WERI-Rb-1 (cell line): ENCODE measurements around the gene KIRREL3.

Source experiments
- DNase-seq: peaks from one replicate; pipeline ENCODE4 v3.0.0-alpha.2; 2020
- H3K27ac ChIP-seq: fragments of 250-450 bp; sonication (Bioruptor Pico); 2 replicates; pipeline ENCODE4 v1.5.1; 2020; ENCODE audit warnings: mild to moderate bottlenecking, moderate library complexity
- H3K27me3 ChIP-seq: fragments of 250-450 bp; sonication (Bioruptor Pico); 2 replicates; pipeline ENCODE4 v1.5.1; 2021; ENCODE audit warnings: mild to moderate bottlenecking, low read depth, moderate library complexity; ENCODE audit not compliant: insufficient read depth, severe bottlenecking
- H3K36me3 ChIP-seq: fragments of 250-450 bp; sonication (Bioruptor Pico); 2 replicates; pipeline ENCODE4 v1.5.1; 2020; ENCODE audit warnings: mild to moderate bottlenecking, moderate library complexity
- H3K4me3 ChIP-seq: 2 replicates; pipeline ENCODE4 v1.5.1; 2011; ENCODE audit warnings: low read depth, mild to moderate bottlenecking, control low read depth, low read length
- H3K9me3 ChIP-seq: fragments of 250-450 bp; sonication (Bioruptor Pico); 2 replicates; pipeline ENCODE4 v1.5.1; 2021; ENCODE audit warnings: mild to moderate bottlenecking, moderate library complexity; ENCODE audit not compliant: severe bottlenecking
- TF ChIP-seq, protein P1 (sequence below): IDR thresholded peaks from 2 replicates; pipeline ENCODE4 v1.5.1; 2011; ENCODE audit warnings: low read depth, mild to moderate bottlenecking, control low read depth, inconsistent platforms, low read length

Gene KIRREL3

DNA sequence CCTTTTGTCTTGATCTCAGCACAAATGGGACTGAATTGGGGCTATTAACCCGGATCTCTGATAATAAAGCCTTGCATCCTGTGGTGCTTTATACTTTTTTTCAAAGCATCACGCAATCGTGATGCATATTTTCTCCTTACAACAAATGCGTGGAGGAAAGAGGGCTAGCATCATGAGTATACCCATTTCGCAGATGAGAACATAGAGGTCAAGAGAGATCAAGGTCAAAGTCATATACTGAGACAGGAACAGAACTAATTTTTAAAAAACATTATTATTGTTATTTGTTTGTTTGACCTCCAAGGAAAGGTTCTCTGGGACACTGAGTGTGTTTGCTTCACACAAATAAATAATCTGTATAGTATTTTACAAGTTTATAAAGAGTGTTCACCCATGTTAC, 453.9 kb downstream of the KIRREL3 start:
- TF ChIP-seq, protein P1, sequence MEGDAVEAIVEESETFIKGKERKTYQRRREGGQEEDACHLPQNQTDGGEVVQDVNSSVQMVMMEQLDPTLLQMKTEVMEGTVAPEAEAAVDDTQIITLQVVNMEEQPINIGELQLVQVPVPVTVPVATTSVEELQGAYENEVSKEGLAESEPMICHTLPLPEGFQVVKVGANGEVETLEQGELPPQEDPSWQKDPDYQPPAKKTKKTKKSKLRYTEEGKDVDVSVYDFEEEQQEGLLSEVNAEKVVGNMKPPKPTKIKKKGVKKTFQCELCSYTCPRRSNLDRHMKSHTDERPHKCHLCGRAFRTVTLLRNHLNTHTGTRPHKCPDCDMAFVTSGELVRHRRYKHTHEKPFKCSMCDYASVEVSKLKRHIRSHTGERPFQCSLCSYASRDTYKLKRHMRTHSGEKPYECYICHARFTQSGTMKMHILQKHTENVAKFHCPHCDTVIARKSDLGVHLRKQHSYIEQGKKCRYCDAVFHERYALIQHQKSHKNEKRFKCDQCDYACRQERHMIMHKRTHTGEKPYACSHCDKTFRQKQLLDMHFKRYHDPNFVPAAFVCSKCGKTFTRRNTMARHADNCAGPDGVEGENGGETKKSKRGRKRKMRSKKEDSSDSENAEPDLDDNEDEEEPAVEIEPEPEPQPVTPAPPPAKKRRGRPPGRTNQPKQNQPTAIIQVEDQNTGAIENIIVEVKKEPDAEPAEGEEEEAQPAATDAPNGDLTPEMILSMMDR = no peak
- no peak overlapping the region for H3K4me3 ChIP-seq
- peak overlapping the region; percentile 83 for H3K27ac ChIP-seq
- no peaks in the 10 kb centered on the region for H3K27me3 ChIP-seq
- H3K36me3 ChIP-seq = no peaks in the 10 kb centered on the region
- no peaks in the 10 kb centered on the region for H3K9me3 ChIP-seq
- no peak for DNase-seq

DNA sequence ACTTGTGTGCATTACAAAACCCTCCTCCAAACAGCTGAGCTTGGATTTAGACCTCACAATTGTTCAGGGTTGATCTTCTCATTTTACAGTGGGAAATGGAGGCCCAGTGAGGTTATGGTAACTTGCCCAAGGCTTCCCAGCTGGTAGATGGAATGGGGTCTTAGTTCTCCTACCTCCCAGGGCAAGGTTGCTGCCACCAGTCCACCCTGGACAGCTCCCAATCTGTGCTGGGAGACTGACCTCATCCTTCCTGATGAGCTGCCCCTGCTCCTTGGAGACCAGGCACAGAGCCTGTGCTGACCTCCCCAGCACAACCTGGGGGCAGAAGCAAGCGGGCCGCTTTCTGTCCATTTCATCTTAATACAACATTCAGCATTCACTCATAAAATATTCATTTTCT, 454.4 kb downstream of the KIRREL3 start:
- DNase-seq = no peak
- peak overlapping the region; percentile 81 for H3K27ac ChIP-seq

DNA sequence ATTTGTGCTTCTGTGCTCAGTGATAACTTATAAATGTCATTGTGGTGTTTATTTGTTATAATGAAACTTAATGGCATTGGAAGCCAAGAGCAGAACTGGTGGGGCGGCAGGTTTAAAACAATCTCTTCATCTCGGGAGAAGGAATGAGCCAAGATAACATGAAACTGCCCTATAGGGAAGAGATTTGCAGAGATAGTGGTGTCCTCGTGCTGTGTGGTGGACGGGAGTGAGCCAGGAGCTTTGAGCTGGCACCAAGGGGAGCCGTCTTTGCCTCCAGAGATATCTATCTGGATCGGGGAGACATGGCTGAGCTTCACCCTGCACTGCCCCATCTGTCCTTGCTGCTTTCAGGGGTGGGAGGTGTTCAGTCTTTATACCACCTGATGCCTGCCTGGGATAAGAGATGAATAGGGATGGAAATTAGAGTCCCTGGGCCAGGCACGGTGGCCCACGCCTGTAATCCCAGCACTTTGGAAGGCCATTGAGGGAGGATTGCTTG, 455.5 kb downstream of the KIRREL3 start:
- Histone ChIP-seq H3K27me3 (no peaks in the 10 kb centered on the region), H3K27ac (peak overlapping the region; percentile 81), H3K9me3 (no peaks in the 10 kb centered on the region), H3K36me3 (no peaks in the 10 kb centered on the region), H3K4me3 (peak overlapping the region; percentile 13; the same call in 1 of the 2 replicates)
- peak; percentile 76 for DNase-seq
- TF ChIP-seq, protein P1 = no peak

More for the DNA sequence above, 454.4 kb downstream of the KIRREL3 start:
- Histone ChIP-seq H3K27me3 (no peaks in the 10 kb centered on the region), H3K9me3 (no peaks in the 10 kb centered on the region), H3K4me3 (no peak overlapping the region), H3K36me3 (no peaks in the 10 kb centered on the region)
- TF ChIP-seq, protein P1 = no peak

DNA sequence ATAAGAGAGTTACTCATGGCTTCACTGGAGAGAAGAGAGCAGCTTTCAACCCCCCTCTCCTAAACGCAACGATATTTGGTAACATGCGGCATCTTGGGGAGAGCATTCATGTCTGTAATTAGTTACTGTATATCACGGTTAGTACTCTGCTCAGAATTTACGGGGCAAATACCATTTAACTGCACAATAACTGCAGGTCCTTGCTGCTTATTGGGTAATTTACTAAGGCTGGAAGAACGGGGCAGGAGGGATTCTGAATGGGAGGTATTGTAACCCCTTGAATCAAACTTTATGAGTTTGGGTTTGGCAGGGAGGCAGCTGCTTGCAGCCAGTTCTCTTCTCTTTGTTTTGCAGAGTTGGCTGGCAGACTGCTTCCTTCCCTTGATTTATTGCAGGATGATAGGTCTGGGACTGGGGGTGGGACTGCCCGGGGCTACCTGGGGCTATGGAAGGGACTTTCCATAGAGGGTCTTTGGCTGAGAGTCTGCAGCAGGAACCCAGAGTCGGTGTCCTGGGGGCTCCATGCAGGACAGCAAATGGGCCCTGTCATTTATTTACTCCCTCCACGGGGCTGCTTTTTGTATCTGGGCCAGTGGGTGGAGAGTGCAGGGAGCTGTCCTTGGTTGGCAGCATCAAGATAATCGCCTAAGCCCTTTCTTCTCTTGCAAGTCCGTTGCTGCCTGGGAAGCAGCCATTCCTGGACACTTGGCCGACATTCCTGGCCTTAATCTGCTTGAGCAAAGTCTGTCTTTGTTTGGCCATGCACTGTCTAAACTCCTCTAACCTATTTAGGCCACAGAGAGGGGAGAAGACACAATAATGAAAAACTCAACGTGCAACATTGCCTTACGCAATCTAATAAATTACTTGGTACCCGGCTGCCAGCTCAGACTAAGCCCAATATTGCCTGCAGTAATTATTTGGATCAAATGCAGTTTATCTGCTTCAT, 456.2 kb downstream of the KIRREL3 start:
- TF ChIP-seq, protein P1 = no peak
- peak overlapping the region; percentile 81 for H3K27ac ChIP-seq
- peak; percentile 89 for DNase-seq

DNA sequence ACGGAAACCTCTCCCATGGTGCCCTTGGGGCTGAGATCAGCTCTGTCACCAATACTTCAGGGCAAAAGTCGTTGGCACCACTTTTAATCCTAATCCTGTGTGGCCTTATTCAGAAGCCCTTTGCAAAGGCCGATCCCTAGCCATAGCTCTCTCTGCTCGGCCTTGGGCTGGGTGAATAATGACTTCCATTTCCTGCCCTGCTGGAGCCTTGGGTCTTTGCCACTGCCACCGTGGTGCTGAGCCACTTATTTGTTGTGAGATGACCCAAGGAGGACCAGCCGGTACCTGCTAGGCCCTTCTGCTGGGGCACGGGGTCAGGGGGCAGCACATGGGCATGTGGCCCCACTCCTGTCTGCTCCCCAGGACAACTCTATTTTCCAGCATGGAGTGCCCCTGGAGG, 456.9 kb downstream of the KIRREL3 start:
- no peak overlapping the region for H3K4me3 ChIP-seq
- TF ChIP-seq, protein P1 = no peak
- DNase-seq = no peak
- no peaks in the 10 kb centered on the region for H3K36me3 ChIP-seq
- no peaks in the 10 kb centered on the region for H3K27me3 ChIP-seq
- no peaks in the 10 kb centered on the region for H3K9me3 ChIP-seq
- H3K27ac ChIP-seq = peak overlapping the region; percentile 81

More for the DNA sequence above, 456.2 kb downstream of the KIRREL3 start:
- no peaks in the 10 kb centered on the region for H3K27me3 ChIP-seq
- no peaks in the 10 kb centered on the region for H3K9me3 ChIP-seq
- H3K36me3 ChIP-seq = no peaks in the 10 kb centered on the region
- H3K4me3 ChIP-seq = peak overlapping the region; percentile 13; the same call in 1 of the 2 replicates
